Dermis blood vessel endothelial cell (primary cell): Measurements from ENCODE around the gene FDPS. TPM values are rescaled to one million over a fixed set of nuclear protein-coding genes. Genes with fewer than 3 reads are reported as not detected.

Experiments used
- DNase-seq: peaks from one replicate; pipeline ENCODE4 v3.0.0; 2010
- total RNA-seq: library from RNA; depleted of rRNA; stranded (reverse); fragments of >200 nt; gene quantifications from 2 replicates; pipeline ENCODE4 v1.2.3, GENCODE V29; 2014

The FDPS gene
- 452 and 512 TPM in 2 replicates for total RNA-seq

DNA sequence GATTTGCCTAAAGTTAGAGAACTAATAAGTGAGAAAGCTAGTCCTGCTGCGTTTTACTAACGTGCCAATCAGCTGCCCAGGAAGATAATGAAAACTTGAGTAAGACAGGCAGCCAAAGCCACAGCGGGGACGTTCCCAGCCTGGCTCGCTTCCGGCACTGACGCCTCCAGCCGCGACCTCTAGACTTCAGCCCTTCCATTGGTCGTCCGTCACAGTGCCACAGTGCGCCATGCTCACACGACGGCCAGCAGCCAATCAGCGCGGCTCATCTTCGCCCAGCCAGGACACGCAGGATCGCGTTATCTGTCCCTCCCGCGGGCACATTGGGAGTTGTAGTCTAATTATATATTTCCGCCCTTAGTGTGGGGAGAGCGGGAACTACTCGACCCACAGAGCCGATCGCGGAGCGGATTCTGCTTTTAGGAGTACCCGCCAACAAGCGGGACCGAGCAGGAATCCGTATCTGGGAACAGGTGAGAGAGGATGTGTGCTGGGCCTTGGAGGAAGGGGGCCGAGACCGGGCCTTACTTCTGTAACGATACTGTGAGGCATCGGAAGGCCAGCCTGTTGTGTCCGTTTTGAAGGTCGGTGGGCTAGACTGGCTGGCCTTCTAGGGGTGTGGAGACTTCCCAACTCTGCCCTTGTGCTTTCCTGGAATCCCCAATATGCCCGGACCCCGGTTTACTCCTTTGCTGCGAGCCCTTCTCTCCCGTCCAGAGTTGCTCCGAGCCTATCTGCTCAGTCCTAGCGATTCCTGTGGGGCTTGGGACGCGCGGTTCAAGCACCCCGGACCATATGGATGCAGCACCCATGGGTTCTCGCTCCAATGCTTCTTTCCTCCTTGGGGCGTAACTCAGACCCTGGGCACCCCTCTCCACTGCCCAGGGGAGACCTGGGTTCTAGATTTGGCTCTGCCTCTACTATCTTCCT is at the start of gene FDPS:
TSS of gene FDPS (plus strand) at position 374 of the 930 bp plus-strand sequence. CDS start 924 bp downstream, outside the sequence.
- peak; percentile 100 for DNase-seq

DNA sequence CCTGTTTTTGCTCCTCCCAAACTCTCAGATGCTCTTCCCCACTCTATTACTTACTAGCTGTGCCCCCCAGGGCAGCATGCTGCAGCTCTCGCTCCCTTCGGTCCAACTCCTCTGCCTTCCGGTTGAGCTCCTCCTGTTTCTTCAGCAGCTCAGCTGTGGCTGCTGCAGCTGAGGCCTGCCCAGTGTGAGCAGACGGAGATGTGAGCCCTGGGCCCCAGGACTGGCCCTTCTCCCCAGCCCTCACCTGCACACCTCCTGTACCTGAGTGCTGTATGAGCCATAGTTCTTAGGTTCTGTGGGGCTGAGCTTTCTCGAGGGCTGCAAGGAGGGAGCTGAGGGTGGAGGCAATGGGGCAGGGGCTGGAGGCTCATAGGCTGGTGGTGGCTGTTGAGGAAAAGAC is 48.4 kb upstream of the FDPS start:
- no peak for DNase-seq

DNA sequence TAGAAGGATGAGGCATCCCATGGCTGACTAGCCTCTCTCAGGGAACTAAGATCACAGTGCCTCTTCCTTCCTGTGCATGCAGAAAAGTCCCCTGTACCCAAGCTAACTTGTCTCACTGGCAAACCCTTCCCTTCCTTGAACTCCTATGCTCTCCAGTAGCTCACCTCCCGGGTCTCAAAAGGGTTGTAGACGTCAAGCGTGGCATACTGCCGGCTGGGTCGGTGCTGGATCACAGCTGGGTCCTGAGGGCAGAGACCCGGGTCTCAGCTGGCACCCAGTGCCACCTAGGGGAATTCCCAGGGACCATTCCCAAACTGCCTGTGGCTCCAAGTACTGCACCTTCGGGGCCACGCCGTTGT is 47.2 kb upstream of the FDPS start:
- DNase-seq, result no peak

DNA sequence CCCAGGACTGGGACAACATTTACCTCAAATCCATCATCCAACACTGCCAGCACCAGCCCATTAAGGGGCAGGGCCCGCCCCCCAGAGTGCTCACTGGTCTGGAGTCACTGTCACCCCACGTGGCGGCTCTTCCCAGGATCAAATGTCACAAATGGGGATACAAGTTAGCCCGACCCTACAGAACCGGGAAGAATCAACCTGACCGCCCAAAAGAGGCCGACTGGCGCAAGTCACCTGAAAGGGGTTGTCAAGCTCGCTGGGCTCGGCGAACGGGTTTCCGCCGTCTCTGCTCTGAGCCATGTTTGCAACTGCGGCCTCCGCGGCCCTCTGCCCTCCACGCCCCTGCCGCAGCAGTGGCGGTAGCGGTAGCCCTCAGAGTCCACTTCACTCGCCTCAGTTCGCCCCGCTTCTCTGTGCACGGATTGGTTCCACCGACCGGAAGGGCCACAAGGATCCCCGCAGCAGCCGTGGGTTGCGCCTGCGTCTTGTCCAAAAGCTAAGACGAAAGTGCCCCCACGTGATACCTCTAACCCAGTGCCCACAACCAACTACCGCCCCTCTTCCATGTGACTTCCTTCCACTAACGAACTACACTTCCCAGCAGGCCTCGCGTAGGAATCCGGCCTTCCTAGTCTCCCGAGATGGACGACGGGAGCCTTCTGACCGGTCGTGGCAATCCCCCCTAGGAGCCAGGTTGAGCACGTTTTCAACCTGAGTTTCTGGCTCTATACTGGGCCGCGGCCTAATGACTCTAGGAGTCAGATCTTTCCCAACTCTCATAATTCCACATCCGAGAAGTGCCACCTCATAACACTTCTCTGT is 46.6 kb upstream of the FDPS start, which contains the start of gene SCAMP3:
TSS of gene SCAMP3 (minus strand) at position 509 of the 822 bp plus-strand sequence. CDS start at position 300, 209 bp downstream.
- peak; percentile 100 for DNase-seq

DNA sequence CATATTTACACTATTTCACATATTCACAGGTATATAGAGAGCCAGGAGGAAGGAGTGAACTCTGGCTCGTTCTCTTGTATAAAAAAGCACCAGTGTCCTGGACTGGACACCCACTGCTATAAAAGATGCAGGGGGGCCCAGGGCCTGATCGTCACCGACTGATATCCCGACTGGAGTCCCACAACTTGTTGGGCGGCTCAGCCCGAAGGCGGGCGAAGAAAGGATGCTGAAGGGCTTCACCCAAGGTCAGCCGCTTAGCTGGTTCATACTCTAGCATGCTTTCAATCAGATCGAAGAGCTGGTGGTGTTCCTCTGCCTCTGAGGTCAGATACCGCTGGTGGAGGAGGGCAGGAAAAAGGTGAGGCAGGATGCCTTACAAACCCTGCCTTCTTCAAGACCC is 45.6 kb upstream of the FDPS start:
- no peak for DNase-seq

DNA sequence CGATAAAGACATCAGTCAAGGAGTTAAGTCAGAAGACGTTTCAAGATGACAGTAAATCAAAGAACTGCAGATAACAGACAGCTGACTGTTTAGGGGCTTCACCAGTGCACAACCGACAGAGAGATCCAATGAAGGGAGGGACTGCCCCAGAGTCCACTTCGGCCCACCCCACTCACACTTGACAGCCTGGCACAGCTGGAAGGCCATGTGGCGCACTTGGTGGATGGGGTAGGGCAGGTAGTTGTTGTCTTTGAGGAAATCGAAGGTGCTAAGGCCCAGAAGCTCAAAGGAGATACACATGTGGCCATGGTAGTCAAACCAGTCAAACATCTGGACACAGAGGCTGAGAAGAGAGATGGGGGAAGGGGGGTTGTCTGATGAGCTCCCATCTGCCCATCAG is 42.1 kb upstream of the FDPS start:
- DNase-seq, result no peak

DNA sequence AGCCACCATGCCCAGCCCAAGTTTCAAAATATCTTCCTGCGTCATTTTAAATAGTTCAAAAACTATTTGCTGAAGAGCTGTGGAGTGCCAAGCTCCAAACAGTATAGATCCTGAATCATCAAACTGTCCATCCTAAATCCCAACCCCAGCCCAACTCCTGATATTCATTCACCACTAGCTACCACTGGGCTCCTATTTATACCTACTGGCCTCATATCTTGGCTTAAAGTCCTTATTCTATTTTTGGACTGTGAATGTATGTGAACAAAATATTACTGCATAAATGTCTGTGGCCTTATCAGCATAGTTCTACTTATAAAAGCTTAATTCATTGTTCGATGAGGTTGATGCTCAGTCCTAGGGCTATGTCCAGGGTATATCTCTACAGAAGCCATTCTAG is 41.3 kb upstream of the FDPS start:
- no peak for DNase-seq

DNA sequence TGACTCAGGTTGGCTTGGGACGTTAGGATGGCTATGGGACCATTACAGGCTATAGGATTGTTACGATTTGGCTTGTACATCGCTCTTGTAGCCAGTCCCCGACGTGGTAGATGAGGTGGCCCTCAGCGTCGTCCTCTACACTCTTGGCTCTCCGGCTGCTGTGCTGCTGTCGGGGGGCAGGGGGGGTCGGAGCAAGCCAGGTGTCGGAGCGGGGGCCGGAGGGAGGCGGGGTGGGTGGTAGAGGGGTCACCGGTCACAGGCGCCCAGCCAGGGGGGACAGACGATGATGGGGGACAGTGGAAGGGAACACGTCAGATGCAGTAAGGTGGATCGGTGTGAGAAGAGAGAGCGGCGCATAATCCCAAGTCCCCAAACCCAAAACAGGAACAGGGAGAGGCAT is 40.0 kb upstream of the FDPS start:
- DNase-seq, result no peak

DNA sequence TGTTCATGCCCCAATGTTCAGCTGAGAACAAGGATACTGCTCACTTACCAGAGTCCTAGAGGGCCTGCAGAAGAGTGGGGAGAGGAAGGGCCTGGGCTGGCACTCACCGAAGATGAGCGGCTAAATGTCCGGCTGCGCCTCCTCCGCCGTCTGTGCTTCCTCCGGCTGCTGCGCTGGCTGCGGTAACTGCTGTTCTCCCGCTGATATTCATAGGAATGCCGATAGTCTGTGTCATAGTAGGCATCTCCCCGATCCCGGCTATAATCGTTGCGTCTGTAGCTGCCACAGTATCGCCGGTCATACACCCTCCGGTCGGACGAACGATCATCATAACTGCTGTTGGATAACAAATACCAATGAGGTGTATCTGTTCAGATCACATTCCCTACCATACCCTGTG is 39.3 kb upstream of the FDPS start:
- DNase-seq, result no peak

DNA sequence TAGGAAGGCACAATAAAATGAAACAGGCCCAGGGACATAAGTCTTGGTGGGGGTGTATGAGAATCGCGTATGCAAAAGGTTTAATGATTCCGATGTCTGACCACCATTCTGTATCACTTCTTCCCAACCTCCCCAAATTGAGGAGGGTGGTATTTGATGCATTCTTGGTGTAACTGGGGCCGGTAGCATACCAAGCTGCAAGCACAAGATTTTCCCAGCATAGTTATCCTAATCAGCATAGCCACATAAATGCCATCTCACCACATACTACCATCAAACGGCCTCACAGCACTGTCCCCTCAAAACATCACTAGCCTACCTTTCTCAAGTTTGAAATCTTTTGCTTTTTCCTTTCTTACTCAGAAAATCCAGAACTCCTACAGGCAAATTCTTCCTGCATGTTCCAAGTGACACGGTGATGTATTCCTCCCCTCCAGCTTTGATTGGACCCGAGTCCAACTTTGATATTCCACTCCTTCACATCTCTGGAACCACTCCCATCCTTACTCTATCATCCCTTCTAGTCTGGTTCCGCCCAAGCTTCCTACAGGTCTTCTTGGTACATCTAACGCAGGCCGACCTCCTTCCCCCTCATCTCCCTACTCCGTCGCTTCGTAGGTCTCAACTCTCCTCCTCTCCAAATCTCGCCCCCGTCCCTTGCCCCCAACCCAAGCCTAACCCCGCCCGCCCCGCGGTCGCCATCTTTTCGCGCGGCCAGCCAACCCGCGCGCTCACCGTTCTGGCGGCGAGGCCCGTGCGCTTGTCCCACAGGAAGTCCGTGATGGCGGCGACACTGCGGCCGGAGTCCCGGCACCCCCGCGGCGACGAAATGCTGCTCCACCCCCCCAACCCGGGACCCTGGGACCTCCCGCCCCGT is 36.0 kb upstream of the FDPS start:
- DNase-seq, result peak; percentile 63

DNA sequence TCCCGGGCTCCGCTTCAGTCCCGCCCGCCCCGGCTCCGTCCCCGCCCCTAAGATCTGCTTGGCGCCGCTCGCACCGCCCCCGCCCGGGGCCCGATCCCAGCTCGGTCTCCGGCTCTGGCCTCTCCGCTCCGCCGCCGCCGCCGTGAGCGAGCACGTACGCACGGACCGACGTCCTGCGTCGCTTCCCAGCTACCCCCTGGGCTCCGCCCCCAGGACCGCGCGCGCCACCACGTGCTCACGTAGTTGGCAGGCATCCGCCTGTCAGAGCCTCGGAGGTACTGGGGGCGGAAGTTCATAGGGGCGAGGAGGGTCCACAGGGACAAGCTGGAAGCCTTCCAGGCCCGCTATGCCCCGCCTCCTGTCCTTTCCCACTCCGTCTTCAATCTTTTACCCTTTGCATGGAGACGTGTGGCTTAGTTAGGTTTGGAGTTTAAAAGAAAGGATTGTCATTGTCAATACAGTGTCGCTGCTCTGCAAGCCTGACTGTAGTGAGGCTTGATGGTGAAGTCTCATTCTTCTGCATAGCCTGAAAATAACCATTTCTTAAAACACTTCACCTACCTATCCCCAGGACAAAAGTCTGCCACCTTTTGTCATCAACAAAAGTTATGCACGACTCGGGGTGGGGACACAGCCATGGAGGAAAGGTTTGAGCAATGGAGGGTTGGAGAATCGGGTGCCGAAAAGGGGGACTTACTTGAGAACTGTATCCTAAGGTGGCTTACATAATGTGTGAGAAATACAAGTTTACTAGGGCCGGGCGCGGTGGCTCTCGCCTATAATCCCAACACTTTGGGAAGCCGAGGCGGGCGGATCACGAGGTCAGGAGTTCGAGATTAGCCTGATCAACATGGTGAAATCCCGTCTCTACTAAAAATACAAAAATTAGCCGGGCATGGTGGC is 35.1 kb upstream of the FDPS start, which contains the start of gene CLK2:
TSS of gene CLK2 (minus strand) at position 162 of the 903 bp plus-strand sequence. CDS start 2,527 bp downstream, outside the sequence.
- DNase-seq, result peak; percentile 97

DNA sequence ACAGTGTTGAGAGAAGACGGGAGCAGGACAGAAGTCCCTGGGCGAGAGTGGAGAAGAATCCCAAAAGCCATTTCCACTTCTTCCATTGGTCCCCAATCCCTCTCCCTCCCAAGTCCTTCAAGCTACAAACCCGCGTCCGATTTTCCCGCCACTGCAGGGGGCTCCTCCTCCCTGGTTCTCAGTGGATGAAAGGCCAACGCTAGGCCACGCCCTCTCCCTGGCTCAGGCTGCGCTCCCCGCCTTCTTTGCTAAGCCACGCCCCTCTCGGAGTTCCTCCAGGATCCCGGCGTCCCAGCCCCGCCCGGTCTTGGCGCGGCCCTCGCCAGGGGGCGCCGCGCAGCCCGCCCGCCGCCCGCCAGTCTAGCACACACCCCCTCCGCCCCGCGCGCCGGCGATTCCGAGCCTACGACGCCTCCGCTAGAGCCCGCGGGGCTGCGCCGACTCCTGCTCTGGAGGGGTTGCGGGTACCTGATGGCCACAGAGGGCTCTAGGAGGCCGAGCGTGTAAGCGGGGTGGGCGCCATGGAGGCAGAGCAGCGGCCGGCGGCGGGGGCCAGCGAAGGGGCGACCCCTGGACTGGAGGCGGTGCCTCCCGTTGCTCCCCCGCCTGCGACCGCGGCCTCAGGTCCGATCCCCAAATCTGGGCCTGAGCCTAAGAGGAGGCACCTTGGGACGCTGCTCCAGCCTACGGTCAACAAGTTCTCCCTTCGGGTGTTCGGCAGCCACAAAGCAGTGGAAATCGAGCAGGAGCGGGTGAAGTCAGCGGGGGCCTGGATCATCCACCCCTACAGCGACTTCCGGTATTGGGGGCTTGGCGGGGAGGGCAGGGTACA is 31.4 kb upstream of the FDPS start, which contains the start of gene HCN3:
TSS of gene HCN3 (plus strand) at position 394 of the 832 bp plus-strand sequence. CDS start at position 522, 128 bp downstream.
- DNase-seq, result peak; percentile 98

DNA sequence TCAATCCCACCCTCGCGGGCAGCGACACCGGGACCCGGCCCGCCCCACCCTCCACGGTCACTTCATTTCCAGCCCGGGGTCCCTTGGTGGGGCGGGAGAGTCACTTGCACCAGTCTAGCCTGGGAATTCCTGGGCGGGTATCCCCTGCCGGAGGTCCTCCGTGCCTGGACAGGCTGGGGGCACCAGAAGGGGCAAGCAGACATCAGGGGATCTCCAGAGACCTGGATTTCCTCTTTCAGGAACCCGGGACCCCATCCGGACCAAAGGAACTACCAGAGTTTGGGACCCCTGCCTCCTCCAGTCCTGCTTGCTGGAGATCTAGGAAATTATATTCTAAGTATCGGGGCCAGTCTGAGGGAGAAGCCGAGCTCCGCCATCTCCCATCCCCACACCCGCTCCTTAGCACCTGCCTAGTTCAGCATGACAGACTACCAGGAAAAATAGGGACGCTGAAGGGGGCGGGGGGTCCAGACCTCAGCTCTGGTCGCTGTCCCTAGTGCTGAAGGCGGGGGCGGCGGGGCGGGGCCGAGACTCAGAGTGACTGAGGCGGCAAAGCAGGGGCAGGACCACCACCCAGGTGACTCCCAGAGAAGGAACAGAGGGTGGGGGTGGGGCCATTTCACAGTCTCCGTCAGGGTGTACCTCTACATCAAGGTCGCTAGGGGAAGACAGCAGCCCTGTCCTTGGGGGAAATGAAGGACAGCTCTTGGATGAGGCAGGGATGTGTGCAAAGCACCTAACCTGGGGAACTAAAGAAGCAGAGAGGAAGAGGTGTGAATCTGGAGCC is 30.6 kb upstream of the FDPS start:
- DNase-seq, result peak; percentile 50

DNA sequence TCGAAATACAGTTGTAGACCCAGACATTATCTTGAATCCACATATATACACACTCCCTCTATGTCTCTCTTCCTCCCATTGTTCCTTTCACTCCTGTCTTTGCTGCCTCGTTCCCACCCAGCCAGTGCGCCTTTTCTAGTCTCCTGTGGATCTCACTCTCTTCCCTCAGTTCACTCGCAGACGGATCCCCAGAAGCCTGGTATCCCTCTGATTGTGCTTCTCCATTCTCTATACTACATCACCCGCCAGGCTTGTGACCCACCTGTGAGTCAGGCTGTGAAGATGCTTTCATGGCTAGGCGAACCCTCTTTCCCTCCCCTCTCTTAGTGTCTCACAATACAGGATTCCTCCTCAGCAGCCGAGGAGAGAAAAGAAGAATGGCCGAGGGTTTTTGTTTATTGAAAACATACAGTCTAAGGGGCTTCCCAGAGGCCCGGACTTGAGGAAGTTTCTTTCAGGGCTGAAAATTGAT is 29.9 kb upstream of the FDPS start:
- no peak for DNase-seq

DNA sequence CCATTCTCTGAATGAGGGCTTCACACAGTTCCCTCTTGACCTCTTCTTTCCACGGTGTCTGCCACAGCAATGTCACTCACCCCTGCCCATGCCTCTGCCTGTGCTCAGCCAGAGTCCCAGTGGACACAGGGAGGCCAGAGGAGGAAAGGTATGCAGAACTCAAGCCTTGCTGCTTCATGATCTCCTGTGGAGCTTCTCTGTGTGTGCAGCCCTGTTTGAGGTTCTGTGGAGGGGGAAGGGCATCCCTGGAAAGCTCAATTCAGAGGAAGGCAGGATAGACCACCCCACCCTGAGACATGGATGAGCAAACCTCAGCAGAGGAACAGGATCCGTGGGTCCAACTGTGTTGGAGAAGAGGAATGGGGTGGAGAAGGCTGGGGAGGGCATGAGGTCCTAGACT is 29.4 kb upstream of the FDPS start:
- no peak for DNase-seq

DNA sequence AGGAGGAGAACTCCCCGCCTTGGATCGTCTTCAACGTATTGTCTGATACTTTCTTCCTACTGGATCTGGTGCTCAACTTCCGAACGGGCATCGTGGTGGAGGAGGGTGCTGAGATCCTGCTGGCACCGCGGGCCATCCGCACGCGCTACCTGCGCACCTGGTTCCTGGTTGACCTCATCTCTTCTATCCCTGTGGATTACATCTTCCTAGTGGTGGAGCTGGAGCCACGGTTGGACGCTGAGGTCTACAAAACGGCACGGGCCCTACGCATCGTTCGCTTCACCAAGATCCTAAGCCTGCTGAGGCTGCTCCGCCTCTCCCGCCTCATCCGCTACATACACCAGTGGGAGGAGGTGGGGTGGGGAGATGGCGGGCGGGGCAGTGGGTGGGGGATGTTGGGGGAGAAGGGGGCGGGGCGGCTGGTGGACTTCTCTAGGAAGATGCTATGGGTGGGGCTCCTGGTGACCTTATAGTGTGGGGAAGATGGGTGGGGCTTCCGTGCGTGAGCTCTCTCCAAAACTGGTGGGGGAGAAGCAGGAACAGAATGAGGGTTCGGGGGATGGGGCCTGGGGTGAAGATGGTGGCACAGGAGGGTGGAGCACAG is 26.1 kb upstream of the FDPS start:
- no peak for DNase-seq

DNA sequence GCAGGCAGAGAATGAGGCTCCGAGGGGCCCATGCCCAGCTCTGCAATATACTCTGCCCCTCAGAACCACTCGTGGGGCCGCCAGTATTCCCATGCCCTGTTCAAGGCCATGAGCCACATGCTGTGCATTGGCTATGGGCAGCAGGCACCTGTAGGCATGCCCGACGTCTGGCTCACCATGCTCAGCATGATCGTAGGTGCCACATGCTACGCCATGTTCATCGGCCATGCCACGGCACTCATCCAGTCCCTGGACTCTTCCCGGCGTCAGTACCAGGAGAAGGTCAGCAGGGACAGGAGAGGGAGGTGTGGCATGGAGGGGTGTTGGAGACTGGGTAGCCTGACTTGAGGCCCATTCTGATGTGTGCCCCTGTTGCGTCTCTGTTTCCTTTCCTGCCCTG is 24.2 kb upstream of the FDPS start:
- DNase-seq, result no peak

DNA sequence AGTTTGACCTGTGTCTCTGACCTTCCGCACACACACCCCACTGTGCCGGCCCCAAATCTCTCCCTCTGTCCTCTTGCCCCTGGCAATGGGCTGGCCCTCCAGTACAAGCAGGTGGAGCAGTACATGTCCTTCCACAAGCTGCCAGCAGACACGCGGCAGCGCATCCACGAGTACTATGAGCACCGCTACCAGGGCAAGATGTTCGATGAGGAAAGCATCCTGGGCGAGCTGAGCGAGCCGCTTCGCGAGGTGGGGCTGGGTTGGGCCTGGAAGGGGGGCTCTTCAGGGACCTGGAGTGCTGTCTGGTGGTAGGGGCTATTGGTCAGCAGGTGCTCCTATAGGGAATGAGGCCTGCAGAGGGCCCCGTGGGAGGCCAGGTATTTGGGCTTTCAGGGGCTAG is 23.6 kb upstream of the FDPS start:
- no peak for DNase-seq

DNA sequence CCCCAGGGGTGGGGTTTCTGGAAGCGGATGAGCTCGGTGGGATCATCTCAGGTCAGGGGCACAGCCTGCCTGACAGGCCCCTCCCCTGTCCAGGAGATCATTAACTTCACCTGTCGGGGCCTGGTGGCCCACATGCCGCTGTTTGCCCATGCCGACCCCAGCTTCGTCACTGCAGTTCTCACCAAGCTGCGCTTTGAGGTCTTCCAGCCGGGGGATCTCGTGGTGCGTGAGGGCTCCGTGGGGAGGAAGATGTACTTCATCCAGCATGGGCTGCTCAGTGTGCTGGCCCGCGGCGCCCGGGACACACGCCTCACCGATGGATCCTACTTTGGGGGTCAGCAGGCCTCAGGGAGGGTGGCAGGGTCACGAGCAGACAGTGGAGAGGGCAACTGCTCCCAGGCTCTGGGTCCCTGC is 23.0 kb upstream of the FDPS start:
- DNase-seq, result no peak
